NCI-H510A (cell line): ENCODE results near the gene PWWP2A.
"Not testable (repeated sequence)": the region's sequence is repeated elsewhere in the genome, so short reads cannot be mapped to it uniquely, and the experiment has no call there.

Experiments
- DNase-seq: peaks from one replicate; lab custom pipeline; 2025; lab: John Stamatoyannopoulos, UW

PWWP2A gene

DNA sequence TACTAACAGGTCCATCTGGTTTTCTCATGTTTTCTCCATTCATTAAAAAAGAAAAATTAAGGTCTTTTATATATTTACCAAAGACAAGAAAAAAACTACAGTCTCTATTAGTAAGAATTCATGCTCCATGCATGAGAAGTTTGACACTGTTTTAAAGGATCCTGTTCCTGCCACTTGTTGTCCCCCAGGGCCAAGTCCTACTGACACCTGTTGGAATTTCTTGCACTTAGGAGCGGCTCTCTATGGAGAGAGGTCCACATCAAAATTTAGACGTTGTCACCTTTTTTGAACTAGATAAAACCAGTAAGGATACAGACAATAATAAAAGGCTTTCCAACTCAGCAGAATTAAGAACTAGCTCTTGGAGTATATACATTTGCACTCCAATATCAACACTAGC lies 42.3 kb downstream of the PWWP2A start:
- no peak for DNase-seq

DNA sequence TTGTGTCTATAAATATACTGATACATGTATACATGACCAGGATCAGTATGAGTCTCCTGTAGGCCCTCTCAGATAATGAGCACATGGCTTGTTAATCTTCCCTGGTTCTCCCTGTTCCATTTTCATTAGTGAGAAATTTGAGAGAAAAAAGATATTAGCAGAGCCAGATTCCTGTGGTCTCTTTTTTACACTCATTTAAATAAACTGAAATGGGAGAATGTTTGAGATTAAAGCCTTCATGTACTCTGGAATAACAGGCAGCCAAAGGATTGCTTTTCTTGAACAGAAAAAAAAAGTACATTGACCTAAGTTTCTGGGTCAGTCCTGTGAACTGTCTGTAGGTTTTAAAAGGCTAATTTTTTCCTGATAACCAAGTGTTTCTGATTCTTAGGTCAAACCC lies 44.2 kb downstream of the PWWP2A start:
- no peak for DNase-seq

DNA sequence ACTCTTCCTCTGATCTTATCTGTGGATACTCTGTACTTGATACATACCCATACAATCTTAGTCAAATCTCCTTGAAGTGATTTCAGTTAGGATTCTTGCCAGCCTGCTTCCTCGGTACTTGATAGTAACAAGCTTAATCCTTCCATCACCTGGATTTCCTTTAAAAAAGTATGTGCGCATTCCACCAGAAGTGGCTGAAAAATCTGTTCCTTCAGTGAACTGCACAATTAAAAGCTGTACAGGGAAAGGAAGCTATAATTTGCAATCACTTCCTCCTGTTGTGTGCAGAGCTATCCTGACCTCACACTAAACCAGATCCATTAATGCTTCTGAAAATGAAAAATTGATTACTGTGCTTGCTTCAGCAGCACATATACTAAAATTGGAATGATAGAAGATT lies 47.3 kb downstream of the PWWP2A start:
- no peak for DNase-seq

DNA sequence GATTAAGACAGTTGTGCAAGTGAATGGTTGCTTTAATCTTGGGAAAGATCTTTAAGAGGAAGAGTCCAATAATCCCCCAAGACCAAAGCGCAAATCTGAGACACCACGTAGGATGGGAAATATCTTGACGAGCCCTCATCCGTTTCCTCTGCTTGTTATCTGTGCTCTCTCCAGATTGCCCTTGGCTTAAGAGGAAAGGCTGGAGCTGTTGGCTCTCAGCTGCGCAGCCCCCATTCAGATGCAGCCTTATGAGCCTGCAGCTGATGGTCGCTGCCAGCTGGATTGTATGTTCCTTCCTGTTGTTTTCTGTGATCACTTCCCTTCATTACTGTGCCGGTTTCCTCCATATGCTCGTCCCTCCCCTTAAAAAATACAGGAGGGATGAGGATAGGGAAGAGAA lies 47.7 kb downstream of the PWWP2A start:
- DNase-seq = no peak

DNA sequence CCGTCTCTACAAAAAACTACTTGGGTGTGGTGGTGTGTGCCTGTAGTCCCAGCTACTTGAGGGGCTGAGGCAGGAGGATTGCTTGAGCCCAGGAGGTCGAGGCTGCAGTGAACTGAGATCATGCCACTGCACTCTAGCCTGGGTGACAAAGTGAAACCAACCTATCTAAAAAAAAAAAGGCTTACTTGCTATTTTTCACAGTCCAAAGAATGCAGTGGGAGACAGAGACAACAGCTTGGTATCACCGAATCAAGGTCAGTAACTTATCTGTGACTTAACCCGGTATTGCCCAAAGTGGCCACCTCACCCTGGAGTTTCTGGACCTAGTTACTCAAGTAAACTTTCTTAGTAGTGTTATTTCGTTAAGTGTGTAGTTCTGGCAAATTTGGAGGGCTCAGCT lies 50.1 kb downstream of the PWWP2A start:
- DNase-seq = not testable (repeated sequence)

DNA sequence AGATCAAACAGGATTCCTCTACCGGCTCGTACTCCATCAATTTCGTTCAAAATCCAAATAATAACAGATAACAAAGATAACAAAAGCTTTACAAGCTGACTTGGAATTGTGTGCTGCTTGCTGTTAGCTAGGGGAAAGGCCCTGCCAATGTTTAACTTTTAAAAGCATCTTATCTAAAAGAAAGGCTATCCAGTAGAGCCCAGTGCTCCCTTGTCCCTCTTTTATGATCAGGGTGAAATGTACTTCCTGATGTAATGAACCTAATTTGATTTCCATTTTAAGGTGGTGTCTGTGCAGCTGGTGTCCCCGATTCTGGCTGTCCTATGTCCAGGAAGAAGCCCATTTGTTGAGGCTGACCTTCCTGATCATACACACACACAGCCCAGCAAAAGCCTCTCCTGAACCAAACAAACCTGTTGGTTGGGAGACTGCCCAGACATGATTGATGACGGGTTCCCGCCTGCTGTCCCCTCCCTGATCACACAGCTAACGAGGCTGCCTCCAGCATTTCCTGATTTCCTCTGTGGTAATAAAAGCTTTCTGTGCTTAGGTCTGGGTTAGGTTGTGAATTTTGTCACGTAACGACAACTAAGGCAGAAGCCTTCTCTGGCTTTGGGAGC lies 54.1 kb downstream of the PWWP2A start:
- no peak for DNase-seq

DNA sequence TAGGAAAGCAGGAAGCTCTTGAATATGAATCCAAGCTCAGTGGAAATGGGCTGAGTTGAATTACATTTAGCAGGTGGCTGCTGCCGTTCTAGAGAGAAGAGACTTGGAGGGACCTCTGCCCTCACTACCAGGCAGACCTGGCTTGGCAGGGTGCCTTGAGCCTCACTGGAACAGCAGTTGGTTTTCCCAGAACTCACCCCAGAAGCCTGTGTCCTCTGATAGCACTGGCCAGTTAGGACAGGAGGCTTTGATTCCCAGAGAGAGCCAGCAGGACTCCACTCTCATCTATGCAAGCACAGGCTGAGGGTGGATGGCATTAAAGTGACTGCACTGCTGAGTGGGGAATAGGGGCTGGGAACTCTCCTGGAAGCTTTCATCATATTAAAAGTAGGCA lies 54.8 kb downstream of the PWWP2A start:
- no peak for DNase-seq

DNA sequence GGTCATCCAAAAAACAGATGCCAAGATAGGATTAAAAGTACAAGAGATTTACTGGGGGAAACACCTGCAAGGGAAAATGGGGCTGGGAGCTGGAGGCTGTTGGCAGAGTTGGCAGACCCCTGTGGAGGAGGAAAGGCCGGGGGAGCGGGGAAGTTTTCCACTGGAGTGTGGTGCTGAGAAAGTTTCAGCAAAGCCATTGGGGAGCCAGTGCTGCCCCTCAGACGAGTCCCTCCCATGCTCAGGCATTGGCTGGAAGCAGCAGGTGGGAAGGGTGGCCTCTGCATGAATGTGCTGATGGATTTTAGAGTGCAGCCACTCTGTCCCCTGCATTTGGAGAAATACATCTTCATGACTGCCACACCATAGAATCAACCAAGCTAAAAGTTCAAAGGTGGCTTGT lies 57.5 kb downstream of the PWWP2A start:
- DNase-seq = no peak

DNA sequence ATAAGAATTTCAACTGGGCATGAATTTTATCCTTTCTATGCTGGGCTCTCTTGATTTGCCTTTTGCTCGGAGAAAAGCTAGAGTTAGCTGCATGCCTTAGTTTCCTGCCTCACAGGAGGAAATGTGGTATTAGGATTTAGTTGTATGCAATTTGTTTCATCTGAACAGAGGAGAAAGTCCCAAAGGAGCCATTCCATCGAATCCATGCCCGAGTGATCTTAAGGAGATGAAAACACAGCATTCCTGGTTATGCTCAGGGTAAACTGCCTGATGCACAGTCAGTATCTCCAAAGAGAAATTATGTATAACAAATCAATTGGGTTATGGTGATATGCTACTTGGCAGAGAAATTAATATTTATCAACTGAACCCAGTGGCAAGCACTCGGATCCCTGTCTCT lies 59.2 kb downstream of the PWWP2A start:
- no peak for DNase-seq

DNA sequence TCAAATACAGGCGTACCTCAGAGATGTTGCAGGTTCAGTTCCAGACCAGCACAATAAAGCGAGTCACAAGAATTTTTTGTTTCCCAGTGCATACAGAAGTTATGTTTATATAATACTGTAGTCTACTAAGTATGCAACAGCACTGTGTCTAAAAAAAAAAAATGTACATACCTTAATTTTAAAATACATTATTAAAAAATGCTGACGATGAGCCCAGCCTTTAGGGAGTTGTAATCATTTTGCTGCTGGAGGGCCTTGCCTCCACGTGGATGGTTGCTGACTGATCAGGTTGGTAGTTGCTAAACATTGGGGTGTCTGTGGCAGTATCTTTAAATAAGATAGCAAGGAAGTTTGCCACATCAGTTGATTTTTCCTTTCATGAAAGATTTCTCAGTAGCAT lies 62.0 kb downstream of the PWWP2A start:
- no peak for DNase-seq

DNA sequence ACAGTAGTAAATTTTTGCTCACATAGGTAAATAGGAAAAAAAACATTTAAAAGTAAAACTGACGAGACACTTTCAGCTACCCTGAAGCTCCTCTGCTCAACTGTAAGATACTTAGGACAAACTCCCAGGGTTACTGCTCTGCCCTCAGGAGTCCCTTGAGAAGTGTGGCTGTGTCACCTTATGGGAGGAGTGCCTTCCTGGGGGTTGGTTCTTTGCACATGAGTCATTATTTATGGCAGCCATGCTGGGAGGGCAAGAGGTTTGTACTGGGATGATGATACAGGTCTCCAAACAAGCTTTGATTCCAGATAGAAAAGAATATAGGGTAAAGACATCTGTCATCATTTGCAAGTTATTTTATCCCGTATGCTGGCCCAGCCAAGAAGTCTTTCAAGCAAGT lies 64.4 kb downstream of the PWWP2A start:
- no peak for DNase-seq

DNA sequence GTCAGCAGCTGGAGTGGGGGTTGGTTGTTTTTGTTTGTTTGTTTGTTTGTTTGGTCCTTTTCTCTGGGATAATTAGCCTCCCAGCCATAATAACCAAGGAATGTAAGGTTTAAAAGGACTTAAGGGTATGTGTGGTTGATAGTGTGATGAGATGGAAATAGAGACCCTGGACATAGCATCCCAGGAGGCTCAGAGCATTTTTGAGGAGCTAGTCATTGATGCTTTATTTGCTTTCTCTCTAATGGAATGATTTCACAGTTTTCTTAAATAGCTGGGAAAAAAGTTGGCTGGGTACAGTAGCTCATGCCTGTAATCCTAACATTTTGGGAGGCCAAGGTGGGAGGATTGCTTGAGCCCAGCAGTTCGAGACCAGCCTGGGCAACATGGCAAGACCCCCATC lies 65.2 kb downstream of the PWWP2A start:
- DNase-seq = no peak

DNA sequence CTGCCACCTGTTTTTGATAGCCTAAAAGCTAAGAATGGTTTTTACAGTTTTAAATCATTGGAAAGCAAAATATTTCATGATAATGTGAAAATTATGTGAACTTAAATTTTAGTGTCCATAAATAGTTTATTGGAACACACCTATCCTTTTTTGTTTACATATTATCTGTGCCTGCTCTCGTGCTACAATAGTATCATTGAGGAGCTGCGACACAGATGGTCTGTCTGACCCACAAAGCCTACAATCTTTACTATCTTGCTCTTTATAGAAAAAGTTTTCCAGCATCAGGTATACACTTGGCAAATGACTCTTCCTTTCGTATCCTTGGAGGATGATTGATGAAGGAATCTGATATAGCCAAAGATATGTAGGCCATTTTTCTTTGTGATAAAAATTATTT lies 70.2 kb downstream of the PWWP2A start:
- DNase-seq = no peak

DNA sequence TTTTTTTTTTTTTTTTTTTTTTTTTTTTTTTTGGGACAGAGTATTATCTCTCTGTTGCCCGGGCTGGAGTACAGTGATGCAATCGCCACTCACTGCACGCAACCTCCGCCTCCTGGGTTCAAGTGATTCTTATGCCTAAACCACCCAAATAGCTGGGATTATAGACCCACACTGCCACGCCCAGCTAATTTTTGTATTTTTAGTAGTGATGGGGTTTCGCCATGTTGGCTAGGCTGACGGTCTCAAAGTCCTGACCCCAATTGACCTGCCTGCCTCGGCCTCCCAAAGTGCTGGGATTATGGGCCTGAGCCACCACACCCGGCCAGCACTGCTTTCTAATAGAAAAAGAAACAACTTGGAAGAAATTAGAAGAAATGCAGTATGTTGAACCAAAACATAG lies 71.1 kb downstream of the PWWP2A start:
- no peak for DNase-seq

DNA sequence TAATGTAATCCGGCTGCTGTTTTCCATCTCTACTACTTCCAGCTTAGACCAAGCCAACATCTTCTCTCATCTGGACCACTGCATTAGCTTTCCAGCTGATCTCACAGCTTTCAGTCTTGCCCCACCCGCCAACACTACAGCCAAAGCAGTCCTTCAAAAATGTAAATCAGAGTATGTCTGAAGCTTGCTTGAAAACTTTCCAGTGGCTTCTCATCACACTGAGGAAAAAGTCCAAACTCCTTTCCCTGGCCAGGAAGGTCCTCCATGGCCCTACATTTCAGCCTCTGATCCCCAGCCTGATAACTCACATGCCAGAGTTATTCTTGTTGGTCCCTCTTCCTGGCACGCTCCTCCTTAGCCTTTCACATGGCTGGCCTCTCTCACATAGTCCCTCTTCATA lies 71.8 kb downstream of the PWWP2A start:
- DNase-seq = no peak

DNA sequence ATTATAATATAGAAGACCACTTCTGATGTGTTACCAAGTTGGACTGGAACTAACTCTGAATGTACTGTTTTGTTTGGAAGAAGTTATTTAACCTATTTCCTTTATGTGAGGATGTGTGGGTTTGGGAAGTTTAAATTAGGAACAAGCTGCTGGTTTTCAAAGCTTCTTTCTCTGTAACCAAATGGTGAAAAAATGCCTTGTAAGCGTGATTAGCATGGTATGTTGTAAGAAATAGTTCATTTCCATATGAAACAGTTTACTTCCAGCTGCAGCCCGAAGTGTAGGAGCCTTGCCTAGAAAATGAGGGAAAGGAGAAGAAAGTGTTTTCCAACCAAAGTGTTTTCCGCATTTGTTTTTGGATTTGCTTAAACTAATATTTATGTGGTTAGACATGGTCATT lies 74.3 kb downstream of the PWWP2A start:
- no peak for DNase-seq

DNA sequence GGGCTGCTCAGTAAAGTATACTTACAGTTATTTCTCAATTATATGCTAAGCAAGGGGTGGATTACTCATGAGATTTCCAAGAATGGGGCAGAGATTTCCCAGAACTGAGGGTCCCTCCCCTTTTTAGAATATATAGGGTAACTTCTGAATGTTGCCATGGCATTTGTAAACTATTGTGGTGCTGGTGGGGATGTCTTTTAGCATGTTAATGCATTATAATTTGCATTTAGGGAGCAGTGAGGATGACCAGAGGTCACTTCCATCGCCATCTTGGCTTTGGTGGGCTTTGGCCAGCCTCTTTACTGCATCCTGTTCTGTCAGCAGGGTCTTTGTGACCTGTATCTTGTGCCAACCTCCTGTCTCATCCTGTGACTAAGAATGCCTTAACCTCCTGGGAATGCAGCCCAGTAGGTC lies 74.9 kb downstream of the PWWP2A start:
- no peak for DNase-seq

DNA sequence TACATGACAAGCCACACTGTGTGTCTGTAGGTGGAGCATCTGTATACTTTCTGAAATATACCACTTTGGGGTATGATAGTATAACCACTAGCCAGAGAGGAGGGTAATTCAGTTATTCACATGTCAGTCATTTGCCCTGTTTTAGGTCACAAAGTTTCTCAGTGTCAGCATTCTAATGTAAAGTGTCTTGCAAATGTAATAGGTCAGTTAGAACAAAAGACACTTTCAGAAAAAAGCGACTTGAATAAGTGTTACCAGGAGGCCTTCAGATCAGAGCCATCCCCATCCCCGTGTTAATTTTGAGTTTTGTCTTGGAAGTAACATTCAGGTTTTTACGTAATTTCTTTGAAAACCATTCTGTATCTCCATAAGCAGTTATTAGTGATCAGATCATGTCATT lies 76.6 kb downstream of the PWWP2A start:
- no peak for DNase-seq
